HG02588 (cell line): ENCODE measurements around the gene ABCC9.
"Not testable (repeated sequence)": the region's sequence is repeated elsewhere in the genome, so short reads cannot be mapped to it uniquely, and the experiment has no call there.

Experiments used
- ATAC-seq: cut with Tn5 transposase; IDR thresholded peaks from one replicate; pipeline ENCODE4 v1.9.1; 2021; ENCODE audit warnings: mild to moderate bottlenecking, moderate library complexity; ENCODE audit not compliant: unreplicated experiment

The ABCC9 gene

GRCh38 chr12:21938879-21939278, 2.3 kb downstream of the ABCC9 start:
- ATAC-seq, result no peak

- ATAC-seq, result no peak
These were observed 7.1 kb downstream of the ABCC9 start for GRCh38 chr12:21934173-21934572.

GRCh38 chr12:21933656-21934055, 7.6 kb downstream of the ABCC9 start:
- no peak for ATAC-seq

- ATAC-seq, result not testable (repeated sequence)
These were observed 11.3 kb downstream of the ABCC9 start for GRCh38 chr12:21929972-21930371.

GRCh38 chr12:21925296-21925913, 15.8 kb downstream of the ABCC9 start:
- no peak for ATAC-seq

GRCh38 chr12:21921436-21921835, 19.8 kb downstream of the ABCC9 start:
- no peak for ATAC-seq

- ATAC-seq, result no peak
These were observed 22.8 kb downstream of the ABCC9 start for GRCh38 chr12:21918456-21918855.

- no peak for ATAC-seq
These were observed 27.4 kb downstream of the ABCC9 start for GRCh38 chr12:21913823-21914222.

- no peak for ATAC-seq
These were observed 28.9 kb downstream of the ABCC9 start for GRCh38 chr12:21912318-21912717.

GRCh38 chr12:21911832-21912231, 29.4 kb downstream of the ABCC9 start:
- no peak for ATAC-seq

GRCh38 chr12:21910657-21911056, 30.6 kb downstream of the ABCC9 start:
- ATAC-seq, result no peak

- no peak for ATAC-seq
These were observed 33.0 kb downstream of the ABCC9 start for GRCh38 chr12:21907948-21908837.

GRCh38 chr12:21906919-21907493, 34.2 kb downstream of the ABCC9 start:
- no peak for ATAC-seq

GRCh38 chr12:21899532-21899931, 41.7 kb downstream of the ABCC9 start:
- ATAC-seq, result not testable (repeated sequence)

- no peak for ATAC-seq
These were observed 45.6 kb downstream of the ABCC9 start for GRCh38 chr12:21895651-21896050.

GRCh38 chr12:21894792-21895595, 46.2 kb downstream of the ABCC9 start:
- no peak for ATAC-seq

- no peak for ATAC-seq
These were observed 47.3 kb downstream of the ABCC9 start for GRCh38 chr12:21893924-21894323.

- no peak for ATAC-seq
These were observed 48.9 kb downstream of the ABCC9 start for GRCh38 chr12:21892341-21892740.

- no peak for ATAC-seq
These were observed 49.4 kb downstream of the ABCC9 start for GRCh38 chr12:21891751-21892217.

- ATAC-seq, result no peak
These were observed 52.9 kb downstream of the ABCC9 start for GRCh38 chr12:21888276-21888863.

GRCh38 chr12:21884936-21885335, 56.3 kb downstream of the ABCC9 start:
- no peak for ATAC-seq
